NT2/D1 (cell line): Measurements from ENCODE around the gene GSTCD.

Experiments
- DNase-seq: peaks from one replicate; pipeline ENCODE4 v3.0.0-alpha.2; 2011; ENCODE audit warnings: low read depth, low spot score
- H3K27me3 ChIP-seq: 2 replicates; pipeline ENCODE4 v1.6.0; 2011; ENCODE audit warnings: mild to moderate bottlenecking; ENCODE audit not compliant: insufficient read length, insufficient read depth
- H3K36me3 ChIP-seq: 2 replicates; pipeline ENCODE4 v1.6.1; 2011; ENCODE audit warnings: mild to moderate bottlenecking, low read length, mixed read lengths; ENCODE audit not compliant: insufficient read depth, insufficient read length
- H3K4me1 ChIP-seq: 2 replicates; pipeline ENCODE4 v1.5.1; 2011; ENCODE audit not compliant: insufficient read depth, insufficient read length
- H3K4me3 ChIP-seq: 2 replicates; pipeline ENCODE4 v1.5.1; 2011; ENCODE audit warnings: low read depth; ENCODE audit not compliant: insufficient read length
- H3K9ac ChIP-seq: 2 replicates; pipeline ENCODE4 v1.6.0; 2011; ENCODE audit warnings: low read depth; ENCODE audit not compliant: insufficient read length
- H3K9me3 ChIP-seq: 2 replicates; pipeline ENCODE4 v1.5.1; 2011; ENCODE audit warnings: mild to moderate bottlenecking, low read length; ENCODE audit not compliant: insufficient read depth
- SUZ12 ChIP-seq: IDR thresholded peaks from 2 replicates; pipeline ENCODE4 v1.6.1; 2011; ENCODE audit not compliant: insufficient read length, insufficient read depth; ENCODE audit errors: extremely low read depth
- YY1 ChIP-seq: IDR thresholded peaks from 2 replicates; pipeline ENCODE4 v1.6.1; 2011; ENCODE audit not compliant: insufficient read length, insufficient read depth
- ZNF274 ChIP-seq: IDR thresholded peaks from 2 replicates; pipeline ENCODE4 v1.6.1; 2011; ENCODE audit warnings: mild to moderate bottlenecking, low read depth, low read length

GSTCD gene, protein sequence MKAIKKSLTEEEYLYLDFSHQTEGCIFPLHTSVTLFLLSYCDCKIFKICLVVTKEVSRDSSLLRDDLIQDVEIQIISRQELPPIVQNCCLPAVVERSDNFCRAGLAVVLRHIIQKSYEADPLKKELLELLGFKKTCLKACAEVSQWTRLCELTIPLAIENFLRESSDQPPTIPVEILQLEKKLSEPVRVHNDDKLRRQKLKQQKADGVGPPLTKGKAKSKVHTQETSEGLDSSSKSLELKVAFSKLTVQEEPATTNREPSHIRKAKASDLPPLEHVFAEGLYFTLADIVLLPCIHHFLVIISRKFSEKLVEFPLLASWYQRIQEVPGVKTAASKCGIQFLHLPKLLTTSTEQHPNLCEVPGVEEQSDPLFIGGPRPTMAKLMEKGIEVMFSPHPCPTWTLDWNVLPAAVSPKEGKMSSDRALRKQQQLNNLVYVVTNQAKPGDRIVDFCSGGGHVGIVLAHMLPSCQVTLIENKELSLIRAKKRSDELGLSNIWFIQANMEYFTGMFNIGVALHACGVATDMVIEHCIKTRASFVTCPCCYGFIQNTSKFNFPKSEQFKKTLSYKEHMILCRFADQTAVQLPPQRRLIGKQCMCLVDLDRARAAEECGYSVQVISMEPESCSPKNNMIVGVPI

DNA sequence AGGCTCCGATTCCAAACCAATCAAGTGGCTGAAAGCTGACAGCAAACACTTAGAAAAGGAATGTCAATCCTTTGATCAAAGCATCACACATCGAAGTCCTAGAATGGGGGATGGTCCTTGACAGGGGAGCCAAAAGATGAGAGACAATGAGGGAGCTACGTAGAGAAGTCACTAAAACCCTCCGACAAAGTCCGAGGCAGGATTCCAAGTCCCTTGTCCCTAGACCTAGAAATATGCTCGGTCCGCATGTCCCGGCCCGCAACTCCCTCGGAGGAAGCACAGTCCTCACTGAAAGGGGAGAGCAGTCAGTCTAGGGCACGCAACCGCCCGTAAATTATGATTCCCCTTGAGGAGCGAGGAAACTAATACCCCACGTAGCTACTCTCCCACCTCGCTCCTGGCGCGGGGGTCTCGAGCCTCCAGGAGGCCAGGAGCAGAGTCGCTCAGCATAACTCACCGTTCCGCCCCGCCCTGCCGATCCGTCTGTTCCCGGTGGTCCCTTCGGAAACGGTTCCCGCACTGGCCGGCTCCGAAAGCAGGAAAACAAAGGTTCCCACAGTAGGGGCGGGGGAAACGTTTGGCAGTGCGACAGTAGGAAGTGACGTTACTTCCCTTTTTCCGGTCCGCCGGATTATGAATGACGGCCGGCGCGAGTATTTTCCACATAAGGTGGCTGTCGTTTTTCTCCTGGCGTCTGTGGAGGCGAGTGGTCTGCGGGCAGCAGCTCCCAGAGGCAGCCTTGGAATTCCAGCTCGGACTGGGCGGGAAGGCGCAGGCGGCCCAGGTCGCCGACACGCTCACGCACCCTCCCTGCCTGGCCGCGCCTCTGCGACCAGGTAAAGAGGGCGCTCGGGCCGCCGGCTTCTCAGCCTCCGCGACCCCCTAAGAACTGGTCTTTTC, at the start of gene GSTCD, which contains the start of gene INTS12:
Gene GSTCD, plus strand, starts transcription at position 604 of the 900 bp plus-strand sequence. CDS start 8,830 bp downstream, outside the sequence.
Gene INTS12, minus strand, starts transcription at position 509 of the 900 bp plus-strand sequence. CDS start 8,684 bp downstream, outside the sequence.
- Histone ChIP-seq H3K4me3 (peak within 1 kb of the TSS; percentile 80), H3K9me3 (no peaks in the 10 kb centered on the region), H3K27me3 (no peaks in the 10 kb centered on the region), H3K4me1 (no peaks in the 10 kb centered on the region), H3K36me3 (peaks cover 5% of the 10 kb centered on the region), H3K9ac (peak within 1 kb of the TSS; percentile 91)
- DNase-seq: peak; percentile 77
- TF ChIP-seq YY1 (peak; percentile 26), SUZ12 (no peak)

DNA sequence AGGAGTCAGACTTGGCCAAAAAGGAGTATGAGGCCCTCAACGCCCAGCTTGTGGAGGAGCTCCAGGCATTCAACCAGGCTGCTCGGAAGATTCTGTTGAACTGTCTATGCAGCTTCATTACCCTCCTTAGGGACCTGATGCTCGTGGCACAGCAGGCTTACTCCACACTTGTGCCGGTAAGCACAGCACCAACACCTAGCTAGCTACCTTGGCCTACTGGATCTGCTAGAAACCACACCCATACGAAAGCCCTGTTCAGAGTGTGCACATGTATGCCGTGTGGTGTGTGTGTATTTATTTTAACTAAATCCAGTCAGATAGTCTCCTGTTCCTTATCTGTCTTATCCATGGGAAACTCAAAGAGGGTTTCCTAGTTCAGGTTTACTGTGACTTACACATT, 49.4 kb upstream of the GSTCD start:
- Histone ChIP-seq H3K27me3 (no peaks in the 10 kb centered on the region), H3K4me3 (no peak overlapping the region), H3K9ac (no peak overlapping the region), H3K4me1 (no peaks in the 10 kb centered on the region), H3K36me3 (no peaks in the 10 kb centered on the region), H3K9me3 (no peaks in the 10 kb centered on the region)
- TF ChIP-seq SUZ12: no peak
- TF ChIP-seq ZNF274: no peak
- no peak for DNase-seq

DNA sequence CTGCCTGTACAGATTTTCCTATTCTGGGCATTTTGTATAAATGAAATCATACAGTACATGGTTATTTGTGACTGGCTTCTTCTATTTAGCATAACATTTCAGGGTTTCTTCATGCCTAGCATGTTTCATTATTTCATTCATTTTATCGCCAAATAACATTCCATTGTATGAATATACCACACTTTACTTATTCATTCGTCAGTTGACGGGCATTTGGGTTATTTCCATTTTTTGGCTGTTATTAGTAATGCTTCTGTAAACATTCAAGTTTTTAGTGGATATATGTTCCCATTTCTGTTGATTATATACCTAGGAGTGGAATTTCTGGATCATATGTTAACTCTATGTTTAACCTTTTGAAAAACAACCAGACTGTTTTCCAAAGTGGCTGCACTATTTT, 47.6 kb upstream of the GSTCD start:
- no peak for DNase-seq

DNA sequence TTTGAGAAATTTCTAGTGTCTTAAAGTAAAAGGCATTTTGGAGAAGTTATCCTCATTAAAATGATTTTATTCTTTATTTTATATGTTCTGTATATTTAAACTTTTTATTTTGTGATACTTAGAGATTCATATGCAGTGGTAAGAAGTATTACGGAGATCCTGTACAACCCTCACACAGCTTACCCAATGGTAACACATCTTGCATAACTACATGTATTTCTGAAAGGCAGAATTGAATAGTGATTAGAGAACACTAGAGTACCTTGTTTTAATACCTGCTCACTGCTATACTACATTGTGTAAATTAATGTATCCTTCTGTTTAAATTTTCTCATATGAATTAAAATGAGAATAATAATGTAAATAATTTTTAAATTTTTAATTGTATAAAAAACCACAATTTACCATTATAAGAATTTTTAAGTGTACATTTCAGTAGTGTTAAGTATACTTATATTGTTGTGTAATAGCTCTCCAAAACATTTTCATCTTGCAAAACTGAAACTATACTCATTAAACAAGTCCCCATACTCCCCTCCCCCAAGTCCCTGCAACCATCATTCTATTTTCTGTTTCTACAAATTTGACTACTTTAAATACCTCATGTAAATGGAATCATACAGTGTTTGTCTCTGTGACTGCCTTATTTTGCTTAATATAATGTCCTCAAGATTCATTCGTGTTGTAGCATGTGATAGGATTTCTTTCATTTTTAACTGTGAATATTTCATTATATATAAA, 45.5 kb upstream of the GSTCD start:
- Histone ChIP-seq H3K9me3 (no peaks in the 10 kb centered on the region), H3K27me3 (no peaks in the 10 kb centered on the region), H3K36me3 (no peaks in the 10 kb centered on the region), H3K4me3 (no peak overlapping the region), H3K9ac (no peak overlapping the region), H3K4me1 (no peaks in the 10 kb centered on the region)
- DNase-seq: no peak
- TF ChIP-seq SUZ12: no peak
- no peak for TF ChIP-seq YY1
- TF ChIP-seq ZNF274: no peak

More for the DNA sequence above, 47.6 kb upstream of the GSTCD start:
- no peak overlapping the region for H3K4me3 ChIP-seq
- no peaks in the 10 kb centered on the region for H3K36me3 ChIP-seq
- H3K9ac ChIP-seq: no peak overlapping the region
- no peaks in the 10 kb centered on the region for H3K4me1 ChIP-seq
- TF ChIP-seq ZNF274: no peak
- no peak for TF ChIP-seq YY1
- no peak for TF ChIP-seq SUZ12
- H3K27me3 ChIP-seq: no peaks in the 10 kb centered on the region
- no peaks in the 10 kb centered on the region for H3K9me3 ChIP-seq

DNA sequence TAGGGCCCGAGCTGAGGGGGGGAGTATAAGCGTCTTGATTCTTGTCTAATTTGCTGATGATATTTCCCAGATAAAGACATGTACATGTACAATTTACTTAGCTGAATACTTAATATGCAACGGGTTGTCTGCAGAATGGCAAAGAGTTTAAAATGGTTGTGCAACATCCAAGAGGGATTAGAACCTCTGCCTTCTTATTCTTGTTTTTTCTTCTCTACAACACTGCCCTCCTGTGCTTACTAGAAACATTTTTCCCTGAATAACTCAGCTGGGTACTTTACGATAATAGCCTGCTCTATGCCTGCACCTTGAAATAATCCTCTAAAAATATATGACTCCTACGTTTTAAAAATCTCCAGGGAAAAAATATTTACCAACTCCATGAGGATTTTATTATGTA, 41.9 kb upstream of the GSTCD start:
- no peak overlapping the region for H3K9ac ChIP-seq
- no peaks in the 10 kb centered on the region for H3K9me3 ChIP-seq
- no peak for TF ChIP-seq YY1
- no peak for TF ChIP-seq SUZ12
- TF ChIP-seq ZNF274: no peak
- no peak for DNase-seq
- H3K27me3 ChIP-seq: no peaks in the 10 kb centered on the region
- no peak overlapping the region for H3K4me3 ChIP-seq
- no peaks in the 10 kb centered on the region for H3K4me1 ChIP-seq
- no peaks in the 10 kb centered on the region for H3K36me3 ChIP-seq

DNA sequence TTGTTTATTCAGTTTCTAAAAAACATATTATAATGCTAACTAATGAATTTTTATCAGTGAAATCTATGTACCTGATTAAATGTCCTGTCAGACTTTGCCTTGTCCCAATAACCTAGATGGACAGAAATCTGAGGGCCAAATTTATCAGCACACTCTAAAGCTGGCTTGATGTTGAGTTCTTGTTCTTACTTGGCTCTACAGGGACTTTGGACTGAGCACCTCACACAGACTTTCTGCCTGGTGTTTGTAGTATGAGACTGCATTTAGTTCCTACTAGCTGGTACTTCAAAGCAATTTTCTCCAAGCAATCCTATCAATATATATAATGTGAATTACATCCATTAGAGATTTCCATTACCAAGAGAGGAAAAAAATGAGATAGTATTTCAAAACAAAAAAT, 37.9 kb upstream of the GSTCD start:
- no peaks in the 10 kb centered on the region for H3K36me3 ChIP-seq
- H3K9ac ChIP-seq: no peak overlapping the region
- no peaks in the 10 kb centered on the region for H3K4me1 ChIP-seq
- H3K4me3 ChIP-seq: no peak overlapping the region
- TF ChIP-seq SUZ12: no peak
- no peak for TF ChIP-seq ZNF274
- no peak for TF ChIP-seq YY1
- no peak for DNase-seq
- H3K27me3 ChIP-seq: no peaks in the 10 kb centered on the region
- H3K9me3 ChIP-seq: no peaks in the 10 kb centered on the region
